Skeletal muscle satellite cell (primary cell): ENCODE data around the gene ZMIZ1.

Experiments used
- H3K27me3 ChIP-seq: 2 replicates; pipeline ENCODE4 v1.7.0; 2013; ENCODE audit warnings: low read length; ENCODE audit not compliant: control insufficient read depth, insufficient read depth
- H3K36me3 ChIP-seq: 2 replicates; pipeline ENCODE4 v1.7.0; 2013; ENCODE audit warnings: mild to moderate bottlenecking, control low read depth, low read length; ENCODE audit not compliant: insufficient read depth
- H3K4me1 ChIP-seq: 2 replicates; pipeline ENCODE4 v1.7.0; 2013; ENCODE audit warnings: low read length; ENCODE audit not compliant: control insufficient read depth, insufficient read depth
- H3K4me2 ChIP-seq: 2 replicates; pipeline ENCODE4 v1.7.0; 2013; ENCODE audit warnings: mild to moderate bottlenecking, low read length
- H3K4me3 ChIP-seq: 2 replicates; pipeline ENCODE4 v1.7.0; 2013; ENCODE audit warnings: low read length
- H3K9ac ChIP-seq: 2 replicates; pipeline ENCODE4 v1.7.0; 2013; ENCODE audit warnings: mild to moderate bottlenecking, low read depth, low read length, moderate library complexity
- H3K9me3 ChIP-seq: replicated peaks from 2 replicates; pipeline ENCODE4 v1.7.0; 2013; ENCODE audit warnings: mild to moderate bottlenecking, control low read depth, low read length

Gene ZMIZ1

GRCh38 chr10:79284158-79284871 lies 215.5 kb downstream of the ZMIZ1 start:
- Histone ChIP-seq H3K9ac (no peak overlapping the region), H3K4me2 (no peak overlapping the region), H3K4me1 (peaks cover 22% of the 10 kb centered on the region), H3K27me3 (no peaks in the 10 kb centered on the region), H3K4me3 (no peak overlapping the region), H3K36me3 (peaks cover 86% of the 10 kb centered on the region), H3K9me3 (no peaks in the 10 kb centered on the region)

- H3K4me1 ChIP-seq = peaks cover 22% of the 10 kb centered on the region
- no peaks in the 10 kb centered on the region for H3K27me3 ChIP-seq
- H3K4me2 ChIP-seq = no peak overlapping the region
- no peak overlapping the region for H3K4me3 ChIP-seq
- no peak overlapping the region for H3K9ac ChIP-seq
- H3K9me3 ChIP-seq = no peaks in the 10 kb centered on the region
- peaks cover 92% of the 10 kb centered on the region for H3K36me3 ChIP-seq
Observed at GRCh38 chr10:79285315-79286197, 216.8 kb downstream of the ZMIZ1 start.

DNA sequence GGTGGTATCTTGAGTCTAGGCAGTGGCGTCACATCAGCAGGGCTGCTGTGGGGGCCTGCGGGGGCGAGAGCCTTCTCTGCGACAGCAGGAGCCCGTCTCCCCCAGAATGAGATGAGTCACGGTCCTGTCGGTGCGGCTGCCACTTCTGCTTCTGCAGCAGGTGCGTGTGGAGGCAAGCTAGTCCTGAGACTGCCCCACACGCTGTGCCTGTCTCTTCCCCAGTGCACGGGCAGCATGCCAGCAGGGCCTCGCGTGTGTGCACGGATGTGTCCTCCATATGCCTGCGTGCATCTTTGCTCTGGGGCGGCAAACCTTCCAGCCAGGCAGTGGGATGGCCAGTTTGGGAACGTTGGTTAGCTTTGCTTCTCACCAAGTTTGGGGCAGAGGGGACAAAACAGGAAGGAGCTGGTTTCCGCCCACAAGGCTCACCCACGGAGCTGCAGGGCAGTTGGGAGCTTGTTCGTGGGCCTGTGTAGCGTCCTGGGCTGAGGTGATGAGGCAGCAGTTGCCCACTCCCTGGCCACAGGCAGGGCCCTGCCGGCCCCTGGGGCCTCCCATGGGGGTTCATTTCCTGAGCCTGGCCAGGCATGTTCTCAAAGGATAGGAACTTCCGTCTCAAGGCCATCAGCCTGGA lies 217.7 kb downstream of the ZMIZ1 start:
- Histone ChIP-seq H3K36me3 (peaks cover 92% of the 10 kb centered on the region), H3K4me3 (no peak overlapping the region), H3K9ac (no peak overlapping the region), H3K27me3 (no peaks in the 10 kb centered on the region), H3K9me3 (no peaks in the 10 kb centered on the region), H3K4me1 (peaks cover 22% of the 10 kb centered on the region), H3K4me2 (peak overlapping the region; percentile 2)

GRCh38 chr10:79287973-79288723 lies 219.4 kb downstream of the ZMIZ1 start:
- H3K9ac ChIP-seq = no peak overlapping the region
- peaks cover 88% of the 10 kb centered on the region for H3K36me3 ChIP-seq
- H3K27me3 ChIP-seq = no peaks in the 10 kb centered on the region
- H3K4me1 ChIP-seq = peaks cover 20% of the 10 kb centered on the region
- no peak overlapping the region for H3K4me2 ChIP-seq
- no peak overlapping the region for H3K4me3 ChIP-seq
- H3K9me3 ChIP-seq = no peaks in the 10 kb centered on the region

DNA sequence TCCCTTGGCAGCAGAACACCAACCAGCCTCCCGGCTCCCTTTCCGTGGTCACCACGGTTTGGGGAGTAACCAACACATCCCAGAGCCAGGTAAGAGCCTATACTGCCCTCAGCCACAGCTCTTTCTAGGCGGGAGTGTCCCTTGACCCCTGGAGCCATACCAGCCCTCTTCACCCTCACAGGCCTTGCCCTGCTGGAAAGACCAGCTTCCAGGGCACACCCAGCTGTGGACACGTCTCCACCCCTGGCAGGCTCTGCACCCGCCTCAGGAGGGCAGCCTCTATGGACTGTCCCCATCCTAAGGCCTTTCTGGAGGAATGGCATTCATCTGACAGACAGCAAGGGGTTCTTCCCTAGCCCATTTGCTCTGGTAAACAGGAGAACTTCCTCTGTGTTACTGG lies 221.0 kb downstream of the ZMIZ1 start:
- Histone ChIP-seq H3K4me3 (no peak overlapping the region), H3K36me3 (peaks cover 87% of the 10 kb centered on the region), H3K9ac (no peak overlapping the region), H3K4me1 (peaks cover 30% of the 10 kb centered on the region), H3K27me3 (no peaks in the 10 kb centered on the region), H3K4me2 (no peak overlapping the region), H3K9me3 (no peaks in the 10 kb centered on the region)

DNA sequence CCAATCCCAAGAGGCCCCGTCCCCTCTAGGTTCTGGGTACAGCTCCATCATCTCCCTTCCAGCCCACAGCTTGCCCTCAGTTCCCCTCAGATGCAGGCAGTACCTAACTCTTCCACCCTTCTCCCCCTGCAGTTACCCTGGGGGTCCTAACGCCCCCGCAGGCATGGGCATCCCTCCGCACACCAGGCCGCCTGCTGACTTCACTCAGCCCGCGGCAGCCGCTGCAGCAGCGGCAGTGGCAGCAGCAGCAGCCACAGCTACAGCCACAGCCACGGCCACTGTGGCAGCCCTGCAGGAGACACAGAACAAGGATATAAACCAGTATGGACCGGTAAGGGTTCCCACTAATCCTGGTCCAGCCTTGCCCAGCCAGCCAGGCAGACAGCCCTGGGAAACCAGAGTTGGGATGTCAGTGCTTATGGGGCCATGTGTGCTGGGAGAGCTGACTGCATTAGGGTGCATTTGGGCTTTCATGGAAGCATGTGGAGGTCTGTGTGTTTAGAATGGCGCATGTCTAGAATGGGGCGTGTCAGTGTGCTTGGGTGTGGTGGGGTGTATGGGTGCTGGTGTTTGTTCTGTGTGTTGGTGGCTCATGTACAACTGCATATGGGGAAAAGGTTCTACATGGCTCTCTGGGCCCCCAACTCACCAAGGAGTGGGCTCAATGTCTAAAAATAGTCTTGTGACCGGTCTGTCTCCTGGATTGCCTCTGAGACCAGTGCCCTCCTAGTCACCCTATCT lies 223.4 kb downstream of the ZMIZ1 start:
- H3K36me3 ChIP-seq = peaks cover 90% of the 10 kb centered on the region
- peaks cover 13% of the 10 kb centered on the region for H3K4me1 ChIP-seq
- no peak overlapping the region for H3K4me2 ChIP-seq
- no peak overlapping the region for H3K4me3 ChIP-seq
- no peaks in the 10 kb centered on the region for H3K9me3 ChIP-seq
- H3K9ac ChIP-seq = no peak overlapping the region
- no peaks in the 10 kb centered on the region for H3K27me3 ChIP-seq

DNA sequence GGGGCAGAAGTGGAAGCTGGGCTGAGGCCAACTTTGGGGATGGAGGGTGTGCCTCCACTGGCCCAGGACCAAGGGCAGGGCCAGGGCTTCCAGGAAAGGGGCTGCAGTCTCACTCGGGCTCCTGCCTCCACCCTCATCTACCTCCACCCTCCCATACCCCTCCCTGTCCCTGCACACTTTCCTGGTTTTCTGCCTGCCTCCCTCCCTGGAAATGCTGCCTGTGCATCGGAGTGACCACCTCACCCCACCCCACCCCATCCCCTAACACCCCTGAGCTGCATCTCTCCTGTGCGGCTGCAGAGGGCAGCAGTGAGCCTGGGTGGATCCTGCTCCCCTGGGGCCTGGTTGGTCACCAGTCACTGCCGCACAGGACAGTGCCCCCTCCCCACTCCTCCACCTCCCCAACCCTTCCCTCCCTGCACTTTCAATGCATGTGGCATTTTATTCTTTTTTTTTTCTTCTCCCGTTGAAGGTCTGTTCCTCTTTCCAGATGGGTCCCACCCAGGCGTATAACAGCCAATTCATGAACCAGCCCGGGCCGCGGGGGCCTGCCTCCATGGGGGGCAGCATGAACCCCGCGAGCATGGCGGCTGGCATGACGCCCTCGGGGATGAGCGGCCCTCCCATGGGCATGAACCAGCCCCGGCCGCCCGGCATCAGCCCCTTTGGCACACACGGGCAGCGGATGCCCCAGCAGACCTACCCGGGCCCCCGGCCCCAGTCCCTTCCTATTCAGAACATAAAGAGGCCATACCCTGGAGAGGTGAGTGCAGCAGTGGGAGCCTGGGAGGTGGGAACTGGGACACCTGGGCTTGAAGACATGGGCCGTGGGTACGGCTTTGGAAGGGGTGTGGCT lies 224.4 kb downstream of the ZMIZ1 start:
- Histone ChIP-seq H3K4me1 (peaks cover 15% of the 10 kb centered on the region), H3K4me2 (no peak overlapping the region), H3K36me3 (peaks cover 91% of the 10 kb centered on the region), H3K9me3 (no peaks in the 10 kb centered on the region), H3K4me3 (no peak overlapping the region), H3K9ac (no peak overlapping the region), H3K27me3 (no peaks in the 10 kb centered on the region)

DNA sequence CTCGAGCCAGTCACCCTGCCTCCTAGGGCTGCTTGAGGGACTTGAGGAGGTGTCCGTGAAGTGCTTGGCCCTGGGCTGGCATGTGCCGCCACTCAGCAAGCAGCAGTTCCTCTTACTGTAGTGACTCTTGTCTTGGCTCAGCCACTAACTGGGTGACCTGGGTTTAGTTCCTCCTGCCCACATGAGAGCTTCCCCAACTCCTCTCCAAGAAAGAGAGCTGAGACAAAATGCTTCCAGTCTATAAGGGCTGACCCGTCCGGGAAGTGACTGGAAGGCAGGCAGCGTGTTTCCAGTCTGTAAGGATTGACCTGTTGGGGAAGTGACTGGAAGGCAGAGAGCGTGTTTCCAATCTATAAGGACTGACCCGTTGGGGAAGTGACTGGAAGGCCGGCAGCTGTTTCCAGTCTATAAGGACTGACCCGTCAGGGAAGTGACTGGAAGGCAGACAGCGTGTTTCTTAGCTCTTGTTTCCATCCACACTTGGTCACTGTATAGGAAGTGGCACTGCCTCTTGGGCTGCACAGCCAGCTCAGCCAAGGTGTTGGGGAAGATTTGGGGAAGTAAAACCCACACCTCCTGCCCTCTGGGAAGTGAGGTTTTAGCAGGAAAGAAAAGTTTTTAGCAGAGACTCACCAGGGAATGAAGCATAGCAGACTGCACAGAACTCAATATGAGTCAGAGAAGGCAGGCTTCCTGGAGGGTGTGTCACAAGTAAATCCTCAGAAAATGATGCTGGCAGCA lies 225.2 kb downstream of the ZMIZ1 start:
- Histone ChIP-seq H3K4me2 (no peak overlapping the region), H3K9ac (no peak overlapping the region), H3K4me3 (no peak overlapping the region), H3K4me1 (peaks cover 23% of the 10 kb centered on the region), H3K9me3 (no peaks in the 10 kb centered on the region), H3K36me3 (peaks cover 88% of the 10 kb centered on the region), H3K27me3 (no peaks in the 10 kb centered on the region)

DNA sequence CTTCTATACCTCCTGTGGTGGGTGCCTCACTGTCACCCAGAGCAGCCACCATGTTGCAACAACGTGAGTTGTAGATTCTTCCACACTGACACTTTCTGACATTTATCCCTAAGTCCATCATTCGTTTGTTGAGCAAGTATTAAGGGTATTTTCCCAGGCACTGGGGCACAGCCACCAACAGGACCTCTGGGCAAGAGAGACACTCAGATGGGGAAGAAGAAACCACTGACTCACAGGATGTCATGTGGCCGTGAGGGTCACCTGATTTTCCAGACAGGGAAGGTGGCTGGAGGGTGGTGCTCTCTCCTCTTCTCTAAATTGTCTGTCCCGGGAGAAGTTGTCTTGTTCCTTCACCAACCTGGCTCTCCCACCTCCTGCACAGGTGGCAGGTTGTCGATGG lies 226.8 kb downstream of the ZMIZ1 start:
- Histone ChIP-seq H3K9me3 (no peaks in the 10 kb centered on the region), H3K4me2 (no peak overlapping the region), H3K4me1 (peaks cover 39% of the 10 kb centered on the region), H3K9ac (no peak overlapping the region), H3K4me3 (no peak overlapping the region), H3K27me3 (no peaks in the 10 kb centered on the region), H3K36me3 (peaks cover 82% of the 10 kb centered on the region)
